GM19452 (cell line): ENCODE data around the gene MACROH2A1.
A peak's percentile ranks its signal among the peaks of the same experiment; 100 is the strongest.

ENCODE experiments used
- ATAC-seq: cut with Tn5 transposase; IDR thresholded peaks from one replicate; pipeline ENCODE4 v1.9.1; 2021; ENCODE audit not compliant: unreplicated experiment

MACROH2A1 gene

GRCh38 chr5:135398160-135398854 lies 724 bp downstream of the MACROH2A1 start:
- peak; percentile 35 for ATAC-seq

- ATAC-seq: no peak
These were observed 1.9 kb downstream of the MACROH2A1 start for GRCh38 chr5:135397084-135397483.

- ATAC-seq: no peak
These were observed 2.5 kb downstream of the MACROH2A1 start for GRCh38 chr5:135396459-135397055.

- no peak for ATAC-seq
These were observed 3.2 kb downstream of the MACROH2A1 start for GRCh38 chr5:135395866-135396265.

- no peak for ATAC-seq
These were observed 3.6 kb downstream of the MACROH2A1 start for GRCh38 chr5:135395451-135395850.

- no peak for ATAC-seq
These were observed 4.9 kb downstream of the MACROH2A1 start for GRCh38 chr5:135394095-135394494.

- ATAC-seq: no peak
These were observed 5.3 kb downstream of the MACROH2A1 start for GRCh38 chr5:135393691-135394090.

GRCh38 chr5:135393229-135393628 lies 5.8 kb downstream of the MACROH2A1 start:
- ATAC-seq: no peak

- no peak for ATAC-seq
These were observed 6.8 kb downstream of the MACROH2A1 start for GRCh38 chr5:135392256-135392655.

GRCh38 chr5:135391869-135392255 lies 7.2 kb downstream of the MACROH2A1 start:
- ATAC-seq: no peak

GRCh38 chr5:135391116-135391868 lies 7.7 kb downstream of the MACROH2A1 start:
- no peak for ATAC-seq

- ATAC-seq: no peak
These were observed 10.1 kb downstream of the MACROH2A1 start for GRCh38 chr5:135388860-135389435.

- no peak for ATAC-seq
These were observed 11.4 kb downstream of the MACROH2A1 start for GRCh38 chr5:135387629-135387960.

GRCh38 chr5:135386886-135387628 lies 12.0 kb downstream of the MACROH2A1 start:
- ATAC-seq: no peak

GRCh38 chr5:135386096-135386495 lies 12.9 kb downstream of the MACROH2A1 start:
- ATAC-seq: no peak

GRCh38 chr5:135385576-135385975 lies 13.5 kb downstream of the MACROH2A1 start:
- ATAC-seq: no peak

- no peak for ATAC-seq
These were observed 14.1 kb downstream of the MACROH2A1 start for GRCh38 chr5:135384898-135385297.

- no peak for ATAC-seq
These were observed 15.1 kb downstream of the MACROH2A1 start for GRCh38 chr5:135383803-135384495.

GRCh38 chr5:135382981-135383380 lies 16.1 kb downstream of the MACROH2A1 start:
- ATAC-seq: no peak

- ATAC-seq: no peak
These were observed 16.8 kb downstream of the MACROH2A1 start for GRCh38 chr5:135382106-135382790.
